Rectal smooth muscle tissue (tissue), 1 donor: ENCODE data around the gene RPA1.
A peak's percentile ranks its signal among the peaks of the same experiment; 100 is the strongest.

Experiments used
- H3K27ac ChIP-seq: one replicate; pipeline ENCODE4 v1.7.0; 2013; ENCODE audit warnings: low read depth, low read length, inconsistent platforms
- H3K27me3 ChIP-seq: one replicate; pipeline ENCODE4 v1.7.0; 2013; ENCODE audit warnings: low read length; ENCODE audit not compliant: control insufficient read depth, insufficient read depth
- H3K36me3 ChIP-seq: one replicate; pipeline ENCODE4 v1.7.0; 2013; ENCODE audit warnings: low read length; ENCODE audit not compliant: control insufficient read depth, insufficient read depth
- H3K4me1 ChIP-seq: one replicate; pipeline ENCODE4 v1.7.0; 2013; ENCODE audit warnings: low read length; ENCODE audit not compliant: control insufficient read depth, insufficient read depth
- H3K4me3 ChIP-seq: one replicate; pipeline ENCODE4 v1.7.0; 2013; ENCODE audit warnings: low read length
- H3K9ac ChIP-seq: one replicate; pipeline ENCODE4 v1.7.0; 2013; ENCODE audit warnings: low read length

RPA1 gene

GRCh38 chr17:1907216-1907631 lies 77.4 kb downstream of the RPA1 start:
- peaks cover 4% of the 10 kb centered on the region for H3K4me1 ChIP-seq

GRCh38 chr17:1907909-1908698 lies 78.3 kb downstream of the RPA1 start:
- Histone ChIP-seq H3K27me3 (peaks cover 39% of the 10 kb centered on the region), H3K4me1 (peaks cover 4% of the 10 kb centered on the region), H3K9ac (no peak overlapping the region), H3K36me3 (no peaks in the 10 kb centered on the region), H3K27ac (no peak overlapping the region), H3K4me3 (peak overlapping the region; percentile 40)

More at GRCh38 chr17:1907216-1907631, 77.4 kb downstream of the RPA1 start:
- H3K4me3 ChIP-seq = no peak overlapping the region
- H3K27me3 ChIP-seq = peaks cover 34% of the 10 kb centered on the region
- H3K36me3 ChIP-seq = no peaks in the 10 kb centered on the region
- no peak overlapping the region for H3K27ac ChIP-seq
- no peak overlapping the region for H3K9ac ChIP-seq

- Histone ChIP-seq H3K9ac (no peak overlapping the region), H3K4me1 (peaks cover 4% of the 10 kb centered on the region), H3K27ac (no peak overlapping the region), H3K4me3 (peak overlapping the region; percentile 40), H3K27me3 (peaks cover 42% of the 10 kb centered on the region), H3K36me3 (no peaks in the 10 kb centered on the region)
Observed at GRCh38 chr17:1908699-1909309, 79.0 kb downstream of the RPA1 start.

- Histone ChIP-seq H3K36me3 (no peaks in the 10 kb centered on the region), H3K4me1 (peaks cover 4% of the 10 kb centered on the region), H3K27ac (no peak overlapping the region), H3K27me3 (peaks cover 42% of the 10 kb centered on the region), H3K4me3 (no peak overlapping the region), H3K9ac (no peak overlapping the region)
Observed at GRCh38 chr17:1909985-1910384, 80.2 kb downstream of the RPA1 start.

GRCh38 chr17:1912146-1912545 lies 82.3 kb downstream of the RPA1 start:
- H3K4me1 ChIP-seq = peaks cover 4% of the 10 kb centered on the region
- no peak overlapping the region for H3K9ac ChIP-seq
- H3K4me3 ChIP-seq = no peak overlapping the region
- H3K36me3 ChIP-seq = no peaks in the 10 kb centered on the region
- H3K27me3 ChIP-seq = peaks cover 26% of the 10 kb centered on the region
- H3K27ac ChIP-seq = no peak overlapping the region

GRCh38 chr17:1913702-1914101 lies 83.9 kb downstream of the RPA1 start:
- H3K9ac ChIP-seq = no peak overlapping the region
- no peak overlapping the region for H3K27ac ChIP-seq
- no peak overlapping the region for H3K4me3 ChIP-seq
- H3K4me1 ChIP-seq = no peaks in the 10 kb centered on the region
- H3K27me3 ChIP-seq = peaks cover 19% of the 10 kb centered on the region
- H3K36me3 ChIP-seq = no peaks in the 10 kb centered on the region

- peaks cover 14% of the 10 kb centered on the region for H3K27me3 ChIP-seq
- H3K36me3 ChIP-seq = no peaks in the 10 kb centered on the region
Observed at GRCh38 chr17:1914661-1915083, 84.9 kb downstream of the RPA1 start.

GRCh38 chr17:1915889-1916288 lies 86.1 kb downstream of the RPA1 start:
- Histone ChIP-seq H3K36me3 (no peaks in the 10 kb centered on the region), H3K27ac (no peak overlapping the region), H3K4me3 (no peak overlapping the region), H3K9ac (no peak overlapping the region), H3K27me3 (peaks cover 14% of the 10 kb centered on the region), H3K4me1 (no peaks in the 10 kb centered on the region)

More at GRCh38 chr17:1914661-1915083, 84.9 kb downstream of the RPA1 start:
- H3K27ac ChIP-seq = no peak overlapping the region
- H3K4me1 ChIP-seq = no peaks in the 10 kb centered on the region
- no peak overlapping the region for H3K9ac ChIP-seq
- H3K4me3 ChIP-seq = no peak overlapping the region

- Histone ChIP-seq H3K27ac (no peak overlapping the region), H3K9ac (no peak overlapping the region), H3K36me3 (no peaks in the 10 kb centered on the region), H3K27me3 (peaks cover 12% of the 10 kb centered on the region), H3K4me3 (no peak overlapping the region), H3K4me1 (no peaks in the 10 kb centered on the region)
Observed at GRCh38 chr17:1916316-1916715, 86.5 kb downstream of the RPA1 start.

- no peak overlapping the region for H3K4me3 ChIP-seq
- H3K9ac ChIP-seq = no peak overlapping the region
- H3K4me1 ChIP-seq = no peaks in the 10 kb centered on the region
- peaks cover 12% of the 10 kb centered on the region for H3K27me3 ChIP-seq
- no peak overlapping the region for H3K27ac ChIP-seq
- no peaks in the 10 kb centered on the region for H3K36me3 ChIP-seq
Observed at GRCh38 chr17:1916963-1917715, 87.3 kb downstream of the RPA1 start.

- Histone ChIP-seq H3K4me3 (no peak overlapping the region), H3K36me3 (no peaks in the 10 kb centered on the region), H3K27me3 (peaks cover 5% of the 10 kb centered on the region), H3K9ac (no peak overlapping the region), H3K27ac (no peak overlapping the region), H3K4me1 (no peaks in the 10 kb centered on the region)
Observed at GRCh38 chr17:1918346-1919162, 88.7 kb downstream of the RPA1 start.

GRCh38 chr17:1919201-1919600 lies 89.4 kb downstream of the RPA1 start:
- Histone ChIP-seq H3K4me1 (no peaks in the 10 kb centered on the region), H3K27me3 (peaks cover 5% of the 10 kb centered on the region), H3K36me3 (no peaks in the 10 kb centered on the region), H3K27ac (no peak overlapping the region), H3K9ac (no peak overlapping the region), H3K4me3 (no peak overlapping the region)
